ENCODE results near the gene AK3. TPM values are rescaled to one million over a fixed set of nuclear protein-coding genes. Genes with fewer than 3 reads are reported as not detected.

Gene AK3
- polyA plus RNA-seq, 1 donor (not counting 4 experiments of a cell fraction or from before 2014, with no cell fraction given) = 45.8 TPM

DNA sequence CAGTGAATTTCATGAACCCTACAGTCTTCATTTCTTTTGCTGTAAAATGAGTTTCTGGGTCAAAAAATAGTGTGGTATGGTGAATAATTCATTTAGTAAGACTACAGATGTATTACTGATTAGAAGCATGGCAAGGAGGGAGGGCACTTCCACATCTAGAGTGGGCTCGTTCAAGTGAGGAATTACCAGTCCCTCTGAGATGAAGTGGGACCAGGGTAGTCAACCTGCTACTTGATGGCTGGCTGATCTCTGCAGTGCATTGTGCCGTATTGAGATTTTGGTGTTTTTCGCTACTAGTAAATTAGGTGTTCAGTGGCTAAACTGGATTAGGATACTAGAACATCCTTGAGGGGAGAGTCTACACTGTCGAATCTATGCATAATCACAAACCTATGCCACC is 50.9 kb downstream of the AK3 start:
- peaks cover 17% of the 10 kb centered on the region for H3K79me2 ChIP-seq (ENCODE audit: control insufficient read depth, insufficient read depth, low read length)
- peaks cover 3% of the 10 kb centered on the region for H3K4me1 ChIP-seq (ENCODE audit: control insufficient read depth, extremely low read depth, insufficient read depth, low read length)
- no peak for TF ChIP-seq CTCF (optimal IDR thresholded peaks at IDR 0.05 in 1 of 3, IDR thresholded peaks at IDR 0.05 in 1 of 3, conservative IDR thresholded peaks at IDR 0.05 in 1 of 3; ENCODE audit: extremely low read depth in 1 of 3, insufficient read depth in 2 of 3, low read length in 3 of 3)
- no peak for TF ChIP-seq EZH2 (IDR thresholded peaks at IDR 0.05; ENCODE audit: low read length)
- H3K9me1 ChIP-seq (ENCODE audit: control insufficient read depth, extremely low read depth, insufficient read depth, low read length) = no peaks in the 10 kb centered on the region
- FAIRE-seq = no peak
- no peaks in the 10 kb centered on the region for H3K27me3 ChIP-seq (ENCODE audit: control insufficient read depth, extremely low read depth, insufficient read depth, low read length)
- dilution Hi-C loops (cut with MboI; ENCODE audit: extremely low pct_ligation_motif_present, low sequenced_read_pairs) = no loop called here
- H3K36me3 ChIP-seq (ENCODE audit: control insufficient read depth in 2 of 2, extremely low read depth in 1 of 2, insufficient read depth in 2 of 2, low read length in 2 of 2) = peaks cover 6 to 11% of the 10 kb centered on the region in 2 experiments
- H3K9me3 ChIP-seq (ENCODE audit: control insufficient read depth, low read depth, low read length) = no peaks in the 10 kb centered on the region
- H3K4me2 ChIP-seq (ENCODE audit: control insufficient read depth, extremely low read depth, insufficient read depth, low read depth, low read length) = no peak overlapping the region
- H3K4me3 ChIP-seq (ENCODE audit: control insufficient read depth in 2 of 3, extremely low read depth in 1 of 3, insufficient read depth in 2 of 3, low read depth in 1 of 3, low read length in 3 of 3) = no peak overlapping the region
- H3K27ac ChIP-seq (ENCODE audit: control insufficient read depth, insufficient read depth, low read length) = no peak overlapping the region
- no peak overlapping the region for H3K9ac ChIP-seq (ENCODE audit: control insufficient read depth, extremely low read depth, insufficient read depth, low read length)
- no peak overlapping the region for H2AFZ ChIP-seq (ENCODE audit: control insufficient read depth, low read length)
- no peak for DNase-seq (ENCODE audit: low read depth, low spot score)
- H4K20me1 ChIP-seq (ENCODE audit: control insufficient read depth, extremely low read depth, insufficient read depth, low read length) = no peaks in the 10 kb centered on the region

DNA sequence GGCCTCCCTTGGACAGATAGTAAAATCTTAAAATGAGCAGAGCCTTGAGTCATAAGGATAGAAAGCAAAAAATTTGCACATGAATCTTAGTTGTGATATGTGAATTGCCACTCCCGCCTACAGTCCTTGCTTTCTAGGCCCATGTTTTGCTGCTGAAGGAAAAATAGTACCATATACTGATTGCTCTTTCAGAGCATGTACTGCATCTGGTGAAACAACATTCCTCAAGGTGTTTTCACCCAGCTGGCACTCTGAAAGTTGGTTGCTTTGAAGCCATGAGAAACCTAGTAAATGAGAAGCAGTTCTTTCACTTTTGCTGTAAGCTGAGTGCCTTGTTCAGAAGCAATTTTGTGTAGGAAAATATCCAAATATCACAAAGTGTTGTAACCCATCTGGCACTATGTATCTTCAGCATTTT is 51.3 kb downstream of the AK3 start:
- no peak overlapping the region for H3K9ac ChIP-seq (ENCODE audit: control insufficient read depth, extremely low read depth, insufficient read depth, low read length)
- peaks cover 6 to 11% of the 10 kb centered on the region in 2 experiments for H3K36me3 ChIP-seq (ENCODE audit: control insufficient read depth in 2 of 2, extremely low read depth in 1 of 2, insufficient read depth in 2 of 2, low read length in 2 of 2)
- H3K27ac ChIP-seq (ENCODE audit: control insufficient read depth, insufficient read depth, low read length) = no peak overlapping the region
- H3K79me2 ChIP-seq (ENCODE audit: control insufficient read depth, insufficient read depth, low read length) = peaks cover 18% of the 10 kb centered on the region
- TF ChIP-seq CTCF (optimal IDR thresholded peaks at IDR 0.05 in 1 of 3, IDR thresholded peaks at IDR 0.05 in 1 of 3, conservative IDR thresholded peaks at IDR 0.05 in 1 of 3; ENCODE audit: extremely low read depth in 1 of 3, insufficient read depth in 2 of 3, low read length in 3 of 3) = no peak
- TF ChIP-seq EZH2 (IDR thresholded peaks at IDR 0.05; ENCODE audit: low read length) = no peak
- DNase-seq (ENCODE audit: low read depth, low spot score) (no peak), FAIRE-seq (peak; percentile 59)
- no peak overlapping the region for H3K4me3 ChIP-seq (ENCODE audit: control insufficient read depth in 2 of 3, extremely low read depth in 1 of 3, insufficient read depth in 2 of 3, low read depth in 1 of 3, low read length in 3 of 3)
- no peak overlapping the region for H3K4me2 ChIP-seq (ENCODE audit: control insufficient read depth, extremely low read depth, insufficient read depth, low read depth, low read length)
- dilution Hi-C loops (cut with MboI; ENCODE audit: extremely low pct_ligation_motif_present, low sequenced_read_pairs) = no loop called here
- H3K9me3 ChIP-seq (ENCODE audit: control insufficient read depth, low read depth, low read length) = no peaks in the 10 kb centered on the region
- no peaks in the 10 kb centered on the region for H3K9me1 ChIP-seq (ENCODE audit: control insufficient read depth, extremely low read depth, insufficient read depth, low read length)
- H2AFZ ChIP-seq (ENCODE audit: control insufficient read depth, low read length) = no peak overlapping the region
- H3K27me3 ChIP-seq (ENCODE audit: control insufficient read depth, extremely low read depth, insufficient read depth, low read length) = no peaks in the 10 kb centered on the region
- H3K4me1 ChIP-seq (ENCODE audit: control insufficient read depth, extremely low read depth, insufficient read depth, low read length) = peaks cover 3% of the 10 kb centered on the region
- H4K20me1 ChIP-seq (ENCODE audit: control insufficient read depth, extremely low read depth, insufficient read depth, low read length) = no peaks in the 10 kb centered on the region
